Activated CD4-positive, CD25-positive, alpha-beta regulatory T cell treated with anti-CD3 and anti-CD28 coated beads, Interleukin-2, amount 50 U/mL, for 72 hours (primary cell): ENCODE data around the gene DYNC2H1.

ENCODE experiments used
- DNase-seq: peaks from one replicate; pipeline ENCODE4 v3.0.0; 2021

The DYNC2H1 gene

GRCh38 chr11:103471546-103471945 lies 362.3 kb downstream of the DYNC2H1 start:
- DNase-seq = no peak

DNA sequence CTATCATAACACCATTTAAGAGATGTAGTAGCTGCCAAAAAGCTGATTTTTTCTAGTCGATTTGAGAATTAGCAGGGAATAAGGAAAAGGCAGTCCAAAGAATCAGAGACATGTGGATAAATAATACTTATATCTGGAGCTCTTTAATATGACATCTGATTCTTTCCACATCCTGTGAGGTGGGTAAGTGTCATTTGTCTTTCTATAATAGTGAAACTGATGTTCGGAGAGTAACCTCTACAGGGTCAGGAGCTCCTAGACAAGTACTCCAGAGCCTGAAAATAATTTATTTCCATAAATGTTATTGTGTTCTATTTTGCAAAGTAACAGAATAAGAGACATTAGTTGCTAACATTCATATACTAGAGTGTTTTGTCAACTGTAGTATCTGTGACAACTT lies 367.6 kb downstream of the DYNC2H1 start:
- DNase-seq = no peak

- no peak for DNase-seq
These were observed 371.2 kb downstream of the DYNC2H1 start for GRCh38 chr11:103480421-103480820.

DNA sequence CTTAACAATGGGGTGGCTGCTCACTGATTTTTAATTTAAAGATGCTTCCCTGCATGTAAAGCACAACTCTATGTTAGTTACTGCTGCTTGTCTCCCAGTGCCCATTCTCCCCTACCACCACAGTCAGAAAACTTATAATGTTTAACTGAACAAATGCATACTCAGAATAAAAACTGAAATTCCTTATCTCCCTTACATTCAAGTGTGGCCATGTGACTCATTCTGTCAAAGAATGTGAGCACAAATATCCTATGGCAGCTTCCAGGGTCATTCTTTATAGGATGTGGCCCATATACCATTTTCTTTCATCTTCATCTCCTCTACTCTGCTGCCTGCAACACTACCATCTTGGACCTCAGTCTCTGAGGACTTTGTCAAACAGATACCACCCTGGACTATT lies 374.8 kb downstream of the DYNC2H1 start:
- no peak for DNase-seq

DNA sequence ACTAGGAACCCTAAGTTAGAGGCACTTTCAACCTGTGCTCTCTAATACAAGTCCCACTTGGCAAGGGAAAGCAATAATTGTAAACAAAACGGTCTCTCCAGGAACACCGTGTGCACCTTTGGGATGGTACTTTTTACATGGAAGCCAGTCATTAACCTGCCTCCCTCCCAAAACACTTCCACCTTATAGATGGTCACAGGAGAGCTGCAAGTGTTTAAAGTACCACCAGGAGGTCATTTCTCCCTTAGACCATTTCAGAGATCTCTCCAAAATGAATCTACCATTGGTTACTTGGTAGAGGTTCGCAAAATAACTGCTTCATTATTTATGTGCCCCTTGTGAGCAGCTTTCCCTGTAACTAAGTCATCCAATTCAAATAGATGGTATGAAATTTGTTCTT lies 375.3 kb downstream of the DYNC2H1 start:
- no peak for DNase-seq

- no peak for DNase-seq
These were observed 377.4 kb downstream of the DYNC2H1 start for GRCh38 chr11:103486604-103487003.

DNA sequence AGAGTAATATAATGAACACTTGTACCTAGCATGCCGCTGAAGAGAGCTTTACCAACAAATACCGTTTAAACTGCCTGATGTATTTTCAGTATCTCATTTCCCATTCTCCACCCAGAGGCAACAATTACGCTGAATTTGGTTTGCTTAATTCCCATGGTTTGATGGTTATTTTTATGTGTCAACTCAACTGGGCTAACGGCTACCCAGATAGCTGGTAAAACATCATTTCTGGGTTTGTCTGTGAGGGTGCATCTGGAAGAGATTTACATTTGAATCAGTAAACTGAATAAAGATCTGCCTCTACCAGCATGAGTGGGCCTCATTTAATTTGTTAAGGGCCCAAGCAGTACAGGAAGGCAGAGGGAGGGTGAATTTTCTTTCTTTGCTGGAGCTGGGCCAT lies 377.9 kb downstream of the DYNC2H1 start:
- DNase-seq = no peak

GRCh38 chr11:103488031-103488461 lies 378.8 kb downstream of the DYNC2H1 start:
- no peak for DNase-seq

DNA sequence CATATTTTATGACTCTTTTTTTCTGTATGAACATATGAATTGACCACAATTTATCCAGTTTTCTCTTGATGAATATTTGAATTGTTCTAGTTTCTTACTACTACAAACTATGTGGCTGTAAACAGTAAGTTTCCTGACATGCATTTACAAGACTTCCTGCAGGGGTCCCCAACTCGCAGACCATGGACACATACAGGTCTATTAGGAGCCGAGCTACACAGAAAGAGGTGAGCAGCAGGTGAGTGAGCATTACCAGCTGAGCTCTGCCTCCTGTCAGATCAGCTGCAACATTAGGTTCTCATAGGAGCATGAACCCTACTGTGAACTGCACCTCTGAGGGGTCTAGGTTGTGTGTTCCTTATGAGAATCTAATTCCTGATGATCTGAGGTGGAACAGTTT lies 379.4 kb downstream of the DYNC2H1 start:
- no peak for DNase-seq

DNA sequence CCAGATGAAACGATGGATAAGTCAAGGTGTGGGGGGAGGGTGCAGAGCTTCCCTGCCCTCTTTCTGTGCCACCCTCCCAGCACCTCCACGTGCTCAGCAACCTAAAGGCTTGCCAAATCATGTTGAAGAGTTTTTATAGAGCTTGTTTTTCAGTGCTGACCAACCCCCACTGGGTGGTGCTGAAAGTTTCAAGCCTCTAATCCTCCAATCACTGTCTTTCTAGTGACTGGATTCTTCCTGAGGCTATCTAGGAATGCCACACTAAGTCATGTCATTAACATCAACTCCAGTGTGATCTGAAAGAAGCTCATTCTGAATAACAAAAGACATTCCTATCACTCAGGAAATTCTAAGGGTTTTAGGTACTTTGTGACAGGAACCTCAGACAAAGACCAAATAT lies 382.6 kb downstream of the DYNC2H1 start:
- DNase-seq = no peak

DNA sequence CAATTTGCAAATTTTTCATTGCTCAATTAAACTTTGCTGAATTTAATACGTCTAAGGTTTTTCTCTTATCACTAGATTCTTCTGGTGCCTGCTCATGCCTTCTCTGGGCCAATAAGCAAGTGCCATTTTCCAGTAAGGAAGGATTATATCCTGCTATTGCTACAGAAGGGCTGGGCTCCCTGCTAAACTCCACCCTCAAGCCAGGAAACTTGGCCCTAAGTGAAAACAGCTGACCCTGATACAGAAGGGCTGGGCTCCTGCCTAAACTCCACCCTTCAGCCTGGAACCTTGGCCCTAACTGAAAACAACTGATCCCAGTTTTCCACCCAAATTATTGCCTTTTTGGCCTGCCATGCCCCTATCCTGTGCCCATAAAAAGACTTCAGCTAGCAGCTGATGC lies 385.3 kb downstream of the DYNC2H1 start:
- no peak for DNase-seq

DNA sequence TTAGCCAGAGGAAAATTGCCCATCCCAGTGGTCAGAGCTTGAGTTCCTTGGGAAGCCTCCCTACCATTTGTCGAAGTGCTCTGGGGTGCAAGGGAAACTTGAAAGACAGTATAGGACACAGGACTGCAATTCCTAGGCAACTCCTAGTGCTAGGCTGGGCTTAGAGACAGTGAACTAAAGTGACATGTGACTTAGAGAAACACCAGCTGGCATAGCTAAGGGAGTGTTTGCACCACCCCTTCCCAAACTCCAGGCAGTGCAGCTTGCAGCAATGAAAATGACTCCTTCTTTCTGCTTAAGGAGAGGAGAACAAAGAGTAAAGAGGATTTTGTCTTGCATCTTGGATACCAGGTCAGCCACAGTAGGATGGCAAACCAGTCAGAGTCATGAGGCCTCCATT lies 388.0 kb downstream of the DYNC2H1 start:
- no peak for DNase-seq

- DNase-seq = no peak
These were observed 390.6 kb downstream of the DYNC2H1 start for GRCh38 chr11:103499710-103500340.

DNA sequence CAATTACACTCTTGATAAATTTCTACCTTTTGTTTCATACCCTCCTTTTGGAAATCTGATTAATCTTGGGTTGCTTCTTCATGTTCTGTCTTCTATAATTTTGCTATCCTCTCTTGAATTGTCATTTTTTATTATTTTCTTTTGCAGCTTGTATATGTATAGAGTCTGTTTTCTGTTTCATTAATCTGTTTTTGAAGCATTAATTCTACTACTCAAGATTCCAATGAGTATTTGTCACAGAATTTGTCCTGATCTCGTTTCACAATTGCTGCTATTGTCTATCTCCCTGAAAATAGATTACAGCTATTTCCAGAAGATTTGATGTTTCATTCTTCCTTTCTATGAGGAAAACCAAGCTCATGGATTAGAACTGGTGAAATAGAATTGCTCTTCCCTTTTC lies 406.1 kb downstream of the DYNC2H1 start:
- no peak for DNase-seq

DNA sequence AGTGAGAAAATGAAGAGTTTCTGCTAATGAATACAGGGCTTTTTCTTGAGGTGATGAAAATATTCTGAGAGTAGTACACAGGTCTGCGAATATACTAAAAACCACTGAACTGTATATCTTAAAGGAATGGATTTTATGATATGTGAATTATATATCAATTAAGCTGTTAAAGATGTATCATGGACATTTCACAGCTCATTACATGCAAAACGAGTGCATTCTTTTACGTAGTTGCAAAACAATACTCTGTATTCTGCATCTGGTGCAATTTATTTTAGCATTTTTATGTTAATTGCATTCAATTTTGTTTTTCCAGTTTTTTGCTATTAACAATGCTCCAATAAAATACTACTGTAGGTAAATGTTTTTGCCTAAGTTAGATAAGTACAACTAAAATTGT lies 411.6 kb downstream of the DYNC2H1 start:
- no peak for DNase-seq

GRCh38 chr11:103525069-103525468 lies 415.8 kb downstream of the DYNC2H1 start:
- DNase-seq = no peak

DNA sequence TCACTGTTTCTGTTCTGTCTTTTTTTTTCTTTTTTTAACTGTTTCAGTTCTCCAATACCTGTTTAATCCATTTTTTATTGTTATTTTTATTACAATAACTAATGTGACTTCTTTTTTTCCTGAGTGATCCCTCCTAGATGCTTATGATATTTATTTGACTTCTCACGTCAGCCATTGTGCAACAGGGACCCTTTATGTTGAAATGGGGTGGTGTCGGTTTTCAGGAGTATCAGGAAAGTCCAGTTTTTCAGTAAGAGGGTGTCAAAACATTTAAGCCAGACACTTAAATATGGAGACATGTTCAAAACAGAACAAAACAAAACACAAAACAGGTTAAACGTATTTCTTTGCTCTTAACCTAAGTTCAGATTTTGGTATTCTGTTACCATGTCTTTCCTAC lies 418.8 kb downstream of the DYNC2H1 start:
- no peak for DNase-seq

- DNase-seq = no peak
These were observed 419.4 kb downstream of the DYNC2H1 start for GRCh38 chr11:103528596-103528995.

DNA sequence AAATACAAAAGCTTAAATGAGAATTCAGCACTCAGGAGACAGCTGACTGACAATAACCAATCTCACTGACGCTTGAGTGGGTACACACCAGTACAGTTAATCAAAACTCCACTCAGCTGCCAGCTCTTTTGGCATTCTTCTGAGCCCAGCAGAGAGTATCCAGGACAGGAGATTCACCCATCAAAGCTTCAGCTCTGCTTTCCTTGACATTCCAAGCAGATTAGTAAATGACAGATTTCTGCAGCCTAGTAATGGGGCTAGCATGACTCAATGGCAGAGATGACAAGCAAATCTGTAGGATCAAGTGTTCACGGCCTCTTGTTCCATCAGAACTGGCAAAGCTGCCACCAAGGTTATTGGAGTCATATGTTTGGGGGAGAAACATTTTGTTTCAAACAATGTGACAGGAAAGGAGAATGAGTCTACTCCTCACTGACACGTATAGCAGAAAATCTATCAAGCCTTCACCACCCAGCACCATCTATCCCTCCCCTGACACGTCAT lies 420.0 kb downstream of the DYNC2H1 start:
- no peak for DNase-seq
